K562 (cell line): ENCODE data around the gene SLC34A3. TPM values are rescaled to one million over a fixed set of nuclear protein-coding genes. Genes with fewer than 3 reads are reported as not detected.
A peak's percentile ranks its signal among the peaks of the same experiment; 100 is the strongest.

Experiments
- ARID3B ChIP-seq: fragments of 250-450 bp; sonication (Bioruptor Pico); IDR thresholded peaks from 2 replicates; pipeline ENCODE4 v1.4.0; 2020; ENCODE audit warnings: borderline replicate concordance
- CEBPB ChIP-seq: fragments of 450-650 bp; IDR thresholded peaks from 2 replicates; pipeline ENCODE4 v1.6.1; 2016; ENCODE audit warnings: missing genetic modification characterization, missing compliant biosample characterization
- ELF1 ChIP-seq: fragments of 200-800 bp; sonication (Bioruptor generic); IDR thresholded peaks from 2 replicates; pipeline ENCODE4 v1.6.1; 2016; ENCODE audit warnings: missing genetic modification characterization, missing compliant biosample characterization
- ELF2 ChIP-seq: fragments of 250-450 bp; sonication (Bioruptor Pico); IDR thresholded peaks from 2 replicates; pipeline ENCODE4 v1.5.0; 2021; ENCODE audit warnings: mild to moderate bottlenecking
- FOXJ3 ChIP-seq: sonication (generic); formaldehyde crosslinking; IDR thresholded peaks from 2 replicates; pipeline ENCODE4 v1.4.0; 2020; ENCODE audit warnings: mild to moderate bottlenecking, missing genetic modification reagents
- HDAC3 ChIP-seq: fragments of 450-650 bp; IDR thresholded peaks from 2 replicates; pipeline ENCODE4 v1.6.1; 2018; ENCODE audit warnings: borderline replicate concordance, mild to moderate bottlenecking, moderate library complexity; ENCODE audit not compliant: partially characterized antibody
- HMGN3 ChIP-seq: IDR thresholded peaks from 2 replicates; pipeline ENCODE4 v1.6.1; 2011; ENCODE audit warnings: borderline replicate concordance, low read depth, mild to moderate bottlenecking, mixed read lengths, low read length; ENCODE audit not compliant: insufficient read length; ENCODE audit errors: extremely low read depth
- HNRNPLL ChIP-seq: fragments of 200-400 bp; formaldehyde crosslinking; IDR thresholded peaks from 2 replicates; pipeline ENCODE4 v1.6.1; 2017; ENCODE audit warnings: low read length, low read depth, mild to moderate bottlenecking; ENCODE audit not compliant: poor library complexity, severe bottlenecking
- JUN ChIP-seq, 2 experiments: sonication (generic) in 1 of 2; formaldehyde crosslinking in 1 of 2; IDR thresholded peaks; 2 replicates each; pipeline versions ENCODE4 v1.6.1 to v1.8.0; 2012 to 2022; ENCODE audit warnings: borderline replicate concordance in 2 of 2, mild to moderate bottlenecking in 2 of 2, improper control_type of control experiment in 1 of 2, low read depth in 1 of 2, low read length in 1 of 2, missing genetic modification reagents in 1 of 2
- NFYB ChIP-seq: IDR thresholded peaks from 2 replicates; pipeline ENCODE4 v1.6.1; 2011; ENCODE audit warnings: mild to moderate bottlenecking, moderate library complexity; ENCODE audit not compliant: insufficient read length; ENCODE audit errors: extremely low read depth
- NR2C2 ChIP-seq, 2 experiments: fragments of 200-800 bp in 1 of 2; sonication (Bioruptor generic) in 1 of 2; sonication (generic) in 1 of 2; formaldehyde crosslinking in 1 of 2; IDR thresholded peaks; 2 replicates each; pipeline versions ENCODE4 v1.6.1 to v1.8.0; 2016 to 2022; ENCODE audit warnings: mild to moderate bottlenecking in 1 of 2, missing compliant biosample characterization in 1 of 2, missing genetic modification characterization in 1 of 2, missing genetic modification reagents in 1 of 2
- PHF8 ChIP-seq: fragments of 200-600 bp; sonication (generic); IDR thresholded peaks from 2 replicates; pipeline ENCODE4 v1.6.1; 2012; ENCODE audit warnings: mixed run types, mild to moderate bottlenecking, inconsistent platforms, low read length, moderate library complexity, borderline replicate concordance
- POLR2AphosphoS2 ChIP-seq: IDR thresholded peaks from 2 replicates; pipeline ENCODE4 v1.6.1; 2012; ENCODE audit warnings: low read length, improper control_type of control experiment
- RAD51 ChIP-seq: fragments of 450-650 bp; IDR thresholded peaks from 2 replicates; pipeline ENCODE4 v1.7.1; 2016; ENCODE audit warnings: low read depth, mild to moderate bottlenecking, borderline replicate concordance
- SAFB ChIP-seq: fragments of 200-400 bp; formaldehyde crosslinking; IDR thresholded peaks from 2 replicates; pipeline ENCODE4 v1.6.1; 2017; ENCODE audit warnings: low read depth, low read length, borderline replicate concordance
- U2AF1 ChIP-seq: fragments of 200-400 bp; formaldehyde crosslinking; optimal IDR thresholded peaks from 2 replicates; pipeline ENCODE3; 2017; ENCODE audit warnings: mild to moderate bottlenecking, low read depth, low read length, moderate library complexity
- ZNF124 ChIP-seq: sonication (generic); formaldehyde crosslinking; IDR thresholded peaks from 2 replicates; pipeline ENCODE4 v1.8.1; 2022; ENCODE audit warnings: missing genetic modification reagents
- ZNF133 ChIP-seq: fragments of 250-450 bp; sonication (Bioruptor Pico); IDR thresholded peaks from 2 replicates; pipeline ENCODE4 v1.4.0; 2020; ENCODE audit warnings: mild to moderate bottlenecking
- ZNF217 ChIP-seq: sonication (generic); formaldehyde crosslinking; IDR thresholded peaks from 2 replicates; pipeline ENCODE4 v1.8.0; 2022; ENCODE audit warnings: mild to moderate bottlenecking, missing genetic modification reagents
- ZNF311 ChIP-seq: fragments of 250-450 bp; sonication (Bioruptor Pico); IDR thresholded peaks from 2 replicates; pipeline ENCODE4 v1.4.0; 2020; ENCODE audit warnings: mild to moderate bottlenecking, moderate library complexity
- ZNF586 ChIP-seq: fragments of 450-650 bp; formaldehyde crosslinking; conservative IDR thresholded peaks from 2 replicates; pipeline ENCODE4 v1.4.0; 2020; ENCODE audit warnings: mild to moderate bottlenecking, moderate library complexity
- ZNF79 ChIP-seq: fragments of 250-450 bp; sonication (Bioruptor Pico); IDR thresholded peaks from 2 replicates; pipeline ENCODE4 v1.4.0; 2020; ENCODE audit warnings: low read depth, mild to moderate bottlenecking, moderate library complexity
- polyA plus RNA-seq, 8 experiments: library from polyadenylated mRNA; depleted of rRNA in 4 of 8; stranded (reverse) in 5 of 8; unstranded in 3 of 8; fragments of >200 nt; fragmentation: Nextera tagmentation in 2 of 8; fragmentation: Illumina TruSeq in 1 of 8; extraction: Ambion mirVana in 2 of 8; extraction: Trizol in 1 of 8; gene quantifications; 2 replicates each; pipeline versions ENCODE4 v1.2.1 to v1.2.3, GENCODE V29; 2011 to 2014; ENCODE audit warnings: inconsistent platforms in 1 of 8, missing spikeins in 1 of 8
- total RNA-seq, 7 experiments: library from RNA; depleted of rRNA in 6 of 7; stranded (reverse); fragments of >200 nt in 6 of 7; fragmentation: Illumina TruSeq in 2 of 7; extraction: Trizol in 2 of 7; gene quantifications; 2 replicates each; pipeline versions ENCODE4 v1.2.1 to v1.2.3, GENCODE V29; 2011 to 2021; ENCODE audit warnings: low replicate concordance in 1 of 7
- TF ChIP-seq, protein P1 (sequence below): fragments of 250-450 bp; sonication (Bioruptor Pico); IDR thresholded peaks from 2 replicates; pipeline ENCODE4 v1.5.0; 2021; ENCODE audit warnings: mild to moderate bottlenecking, borderline replicate concordance

Gene SLC34A3
- total and polyA plus RNA-seq, 9 of the 15 experiments (the other 6 are each of a cell fraction or from before 2014, with no cell fraction given): not detected

DNA sequence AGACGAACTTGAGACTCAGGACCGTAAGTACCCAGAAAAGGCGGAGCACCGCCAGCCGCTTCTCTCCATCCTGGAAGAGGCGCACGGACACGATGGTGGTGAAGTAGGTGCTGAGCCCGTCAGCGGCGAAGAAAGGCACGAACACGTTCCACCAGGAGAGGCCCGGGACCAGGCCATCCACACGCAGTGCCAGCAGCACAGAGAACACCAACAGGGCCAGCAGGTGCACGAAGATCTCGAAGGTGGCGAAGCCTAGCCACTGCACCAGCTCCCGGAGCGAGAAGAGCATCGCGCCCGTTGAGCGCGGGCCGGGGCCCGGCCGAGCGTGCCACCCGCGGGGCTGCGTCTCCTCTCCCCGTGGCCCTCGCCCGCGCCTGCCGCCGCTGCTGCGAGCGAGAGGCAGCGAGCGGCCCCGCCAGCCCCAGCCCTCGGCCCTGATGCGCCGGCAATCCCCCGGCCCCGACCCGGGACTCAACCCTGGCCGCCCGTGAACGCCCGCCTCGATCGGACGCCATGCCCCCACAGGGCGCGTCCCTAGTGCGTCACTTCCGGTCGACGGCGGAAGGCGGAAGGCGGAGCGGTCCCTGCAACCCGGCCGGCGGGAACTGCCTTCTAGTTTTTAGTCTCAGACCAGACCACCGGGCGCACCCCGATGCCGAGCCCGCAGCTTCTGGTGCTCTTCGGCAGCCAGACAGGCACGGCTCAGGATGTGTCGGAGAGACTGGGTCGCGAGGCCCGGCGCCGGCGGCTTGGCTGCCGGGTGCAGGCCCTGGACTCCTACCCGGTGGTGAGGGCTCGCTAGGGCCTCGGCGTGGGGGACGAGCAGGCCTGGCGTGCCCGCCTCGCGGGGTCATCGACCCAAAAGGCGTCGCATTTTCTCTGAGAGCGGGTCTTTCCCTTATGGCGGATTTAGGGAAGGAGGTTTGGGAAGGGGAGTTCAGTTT is 25.3 kb upstream of the SLC34A3 start, which contains the start of the genes NDOR1 and TMEM203 (continued):
- TF ChIP-seq ARID3B (CRISPR knock-in tag) (0 out of 2 replicates have a peak, but pooled peaks have one; percentile 23), POLR2AphosphoS2 (no peak), ZNF79 (CRISPR knock-in tag) (no peak), PHF8 (peak; percentile 91; the same call in 1 of the 2 replicates), HMGN3 (peak; percentile 38), CEBPB (no peak), ZNF586 (CRISPR knock-in tag) (no peak), ZNF133 (CRISPR knock-in tag) (no peak), NR2C2 (CRISPR knock-in tag; IDR thresholded peaks at IDR 0.05) (0 out of 2 replicates have a peak, but pooled peaks have one; percentile 27), NR2C2 (tag; IDR thresholded peaks at IDR 0.05) (peak; percentile 73; the same call in 1 of the 2 replicates), FOXJ3 (CRISPR knock-in tag) (no peak), ZNF311 (CRISPR knock-in tag) (no peak), ZNF217 (CRISPR knock-in tag) (no peak), NFYB (no peak), HNRNPLL (no peak), HDAC3 (no peak), ZNF124 (no peak), U2AF1 (no peak), ELF2 (peak; percentile 98), JUN (IDR thresholded peaks at IDR 0.05; ENCODE audit: borderline replicate concordance, low read depth, low read length) (peak; percentile 38; the same call in 1 of the 2 replicates), JUN (CRISPR knock-in tag; IDR thresholded peaks at IDR 0.05; ENCODE audit: borderline replicate concordance) (no peak), SAFB (no peak), RAD51 (no peak), ELF1 (tag) (peak; percentile 96)
- TF ChIP-seq, protein P1, sequence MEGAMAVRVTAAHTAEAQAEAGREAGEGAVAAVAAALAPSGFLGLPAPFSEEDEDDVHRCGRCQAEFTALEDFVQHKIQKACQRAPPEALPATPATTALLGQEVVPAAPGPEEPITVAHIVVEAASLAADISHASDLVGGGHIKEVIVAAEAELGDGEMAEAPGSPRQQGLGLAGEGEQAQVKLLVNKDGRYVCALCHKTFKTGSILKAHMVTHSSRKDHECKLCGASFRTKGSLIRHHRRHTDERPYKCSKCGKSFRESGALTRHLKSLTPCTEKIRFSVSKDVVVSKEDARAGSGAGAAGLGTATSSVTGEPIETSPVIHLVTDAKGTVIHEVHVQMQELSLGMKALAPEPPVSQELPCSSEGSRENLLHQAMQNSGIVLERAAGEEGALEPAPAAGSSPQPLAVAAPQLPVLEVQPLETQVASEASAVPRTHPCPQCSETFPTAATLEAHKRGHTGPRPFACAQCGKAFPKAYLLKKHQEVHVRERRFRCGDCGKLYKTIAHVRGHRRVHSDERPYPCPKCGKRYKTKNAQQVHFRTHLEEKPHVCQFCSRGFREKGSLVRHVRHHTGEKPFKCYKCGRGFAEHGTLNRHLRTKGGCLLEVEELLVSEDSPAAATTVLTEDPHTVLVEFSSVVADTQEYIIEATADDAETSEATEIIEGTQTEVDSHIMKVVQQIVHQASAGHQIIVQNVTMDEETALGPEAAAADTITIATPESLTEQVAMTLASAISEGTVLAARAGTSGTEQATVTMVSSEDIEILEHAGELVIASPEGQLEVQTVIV (CRISPR knock-in tag): no peak
